Measurements from ENCODE around the gene DCPS.
"Not testable (repeated sequence)": the region's sequence is repeated elsewhere in the genome, so short reads cannot be mapped to it uniquely, and the experiment has no call there.

The DCPS gene

DNA sequence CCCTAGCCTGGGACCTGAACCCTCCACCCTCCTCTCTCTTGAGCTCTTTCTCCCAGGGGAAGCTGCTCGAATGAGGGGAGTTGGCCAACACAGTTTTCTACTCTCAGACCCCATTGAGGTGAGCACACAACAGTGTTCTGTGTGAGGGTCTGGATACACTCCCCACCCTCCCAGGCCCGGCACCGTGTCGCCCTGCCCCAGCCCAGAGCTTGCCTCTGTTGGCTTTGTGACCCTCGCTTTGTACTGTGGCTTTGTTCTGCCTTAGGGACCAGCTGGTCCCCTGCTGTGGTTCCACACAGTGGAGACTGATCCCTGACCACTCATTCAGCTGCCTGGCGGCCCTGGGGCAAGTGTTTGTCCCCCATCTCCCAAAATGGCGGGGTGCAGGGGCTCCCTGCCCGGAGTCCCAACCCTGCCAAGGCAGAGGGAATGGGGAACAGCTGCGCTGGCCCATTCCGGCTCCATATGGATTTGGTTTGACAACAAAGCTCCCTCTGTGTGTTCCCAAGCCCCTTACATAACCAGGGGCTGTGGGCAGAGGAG lies 59.9 kb downstream of the DCPS start:
- no peak for DNase-seq (ENCODE audit: low spot score)
- TF ChIP-seq, protein P1, sequence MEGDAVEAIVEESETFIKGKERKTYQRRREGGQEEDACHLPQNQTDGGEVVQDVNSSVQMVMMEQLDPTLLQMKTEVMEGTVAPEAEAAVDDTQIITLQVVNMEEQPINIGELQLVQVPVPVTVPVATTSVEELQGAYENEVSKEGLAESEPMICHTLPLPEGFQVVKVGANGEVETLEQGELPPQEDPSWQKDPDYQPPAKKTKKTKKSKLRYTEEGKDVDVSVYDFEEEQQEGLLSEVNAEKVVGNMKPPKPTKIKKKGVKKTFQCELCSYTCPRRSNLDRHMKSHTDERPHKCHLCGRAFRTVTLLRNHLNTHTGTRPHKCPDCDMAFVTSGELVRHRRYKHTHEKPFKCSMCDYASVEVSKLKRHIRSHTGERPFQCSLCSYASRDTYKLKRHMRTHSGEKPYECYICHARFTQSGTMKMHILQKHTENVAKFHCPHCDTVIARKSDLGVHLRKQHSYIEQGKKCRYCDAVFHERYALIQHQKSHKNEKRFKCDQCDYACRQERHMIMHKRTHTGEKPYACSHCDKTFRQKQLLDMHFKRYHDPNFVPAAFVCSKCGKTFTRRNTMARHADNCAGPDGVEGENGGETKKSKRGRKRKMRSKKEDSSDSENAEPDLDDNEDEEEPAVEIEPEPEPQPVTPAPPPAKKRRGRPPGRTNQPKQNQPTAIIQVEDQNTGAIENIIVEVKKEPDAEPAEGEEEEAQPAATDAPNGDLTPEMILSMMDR (IDR thresholded peaks at IDR 0.05; ENCODE audit: extremely low read depth, missing control alignments): no peak

DNA sequence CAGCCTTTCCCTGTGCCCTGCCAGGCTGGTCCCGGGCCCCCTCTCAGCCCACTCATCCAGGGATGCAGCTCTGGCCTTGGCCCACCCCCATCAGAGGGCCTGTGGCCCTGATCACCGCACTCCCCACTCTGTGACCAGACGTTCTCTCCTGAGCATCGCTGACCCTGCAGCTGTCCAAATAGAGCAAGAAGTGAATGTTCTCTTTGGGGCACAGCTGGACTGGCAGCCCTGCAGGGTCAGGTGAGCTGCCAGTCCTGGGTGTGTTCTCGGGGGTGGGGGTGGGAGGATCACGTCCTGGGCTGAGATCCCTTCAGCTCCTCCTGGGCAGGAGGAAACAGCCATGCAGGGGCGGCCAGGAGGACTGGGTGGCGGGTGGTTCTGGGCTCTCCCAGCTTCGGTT lies 60.9 kb downstream of the DCPS start:
- DNase-seq (ENCODE audit: low spot score): not testable (repeated sequence)

DNA sequence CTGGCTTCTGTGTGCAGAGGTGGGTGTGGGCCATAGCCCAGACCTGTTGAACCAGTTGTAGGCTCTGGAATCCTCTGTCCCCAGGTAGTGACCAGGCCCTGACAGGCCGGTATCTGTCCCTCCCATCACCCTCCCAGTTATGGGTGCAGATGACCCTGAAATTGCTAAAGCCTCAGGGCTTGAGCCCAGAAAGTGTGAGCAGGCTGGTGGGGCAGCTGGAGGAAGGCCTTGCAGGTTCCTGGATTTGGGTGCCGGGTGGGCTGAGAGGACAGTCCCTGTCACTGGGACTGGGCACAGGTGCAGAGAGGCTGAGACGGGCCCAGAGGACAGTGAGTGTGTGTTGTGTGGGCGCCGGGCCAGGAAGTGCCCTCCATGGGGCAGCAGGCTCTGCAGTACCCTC lies 61.6 kb downstream of the DCPS start:
- not testable (repeated sequence) for DNase-seq (ENCODE audit: low spot score)

DNA sequence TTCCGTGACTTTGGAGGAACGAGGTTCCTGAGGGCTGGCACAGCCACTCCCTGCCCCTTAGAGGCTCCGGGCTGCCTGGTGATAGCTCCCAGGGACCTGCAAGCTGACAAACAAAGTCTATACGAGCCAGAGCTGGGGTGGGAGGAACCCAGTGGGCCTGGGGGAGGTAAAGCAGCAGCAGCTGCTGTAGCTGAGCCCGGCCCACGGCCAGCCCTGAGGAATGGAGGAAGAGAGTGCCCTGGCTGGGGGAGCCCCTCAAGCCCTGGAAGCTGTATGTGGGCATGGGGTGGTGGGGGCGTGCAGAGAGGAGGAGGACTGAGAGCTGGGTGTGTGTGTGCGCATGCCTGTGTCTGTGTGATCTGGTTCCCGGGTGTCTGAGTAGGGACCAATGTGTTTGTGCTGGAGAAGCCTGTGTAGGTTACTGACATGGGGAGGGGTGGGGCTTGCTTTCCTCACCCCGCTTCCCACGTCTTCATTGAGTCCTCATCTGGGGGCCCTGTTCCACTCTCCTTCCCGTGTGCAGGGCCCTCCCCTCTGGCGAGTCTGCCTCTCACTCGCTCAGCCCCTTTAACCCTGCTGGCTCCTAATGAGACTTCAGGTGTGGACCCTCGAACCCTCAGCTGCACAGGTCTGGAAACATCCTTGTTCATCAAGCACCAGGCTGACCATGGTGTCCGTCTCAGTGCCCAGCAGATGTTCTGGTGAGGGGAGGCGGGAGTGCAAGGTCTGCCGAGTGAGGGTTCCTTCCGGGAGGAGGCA lies 62.4 kb downstream of the DCPS start:
- TF ChIP-seq, protein P1 (IDR thresholded peaks at IDR 0.05; ENCODE audit: extremely low read depth, missing control alignments): no peak
- DNase-seq (ENCODE audit: low spot score): no peak

DNA sequence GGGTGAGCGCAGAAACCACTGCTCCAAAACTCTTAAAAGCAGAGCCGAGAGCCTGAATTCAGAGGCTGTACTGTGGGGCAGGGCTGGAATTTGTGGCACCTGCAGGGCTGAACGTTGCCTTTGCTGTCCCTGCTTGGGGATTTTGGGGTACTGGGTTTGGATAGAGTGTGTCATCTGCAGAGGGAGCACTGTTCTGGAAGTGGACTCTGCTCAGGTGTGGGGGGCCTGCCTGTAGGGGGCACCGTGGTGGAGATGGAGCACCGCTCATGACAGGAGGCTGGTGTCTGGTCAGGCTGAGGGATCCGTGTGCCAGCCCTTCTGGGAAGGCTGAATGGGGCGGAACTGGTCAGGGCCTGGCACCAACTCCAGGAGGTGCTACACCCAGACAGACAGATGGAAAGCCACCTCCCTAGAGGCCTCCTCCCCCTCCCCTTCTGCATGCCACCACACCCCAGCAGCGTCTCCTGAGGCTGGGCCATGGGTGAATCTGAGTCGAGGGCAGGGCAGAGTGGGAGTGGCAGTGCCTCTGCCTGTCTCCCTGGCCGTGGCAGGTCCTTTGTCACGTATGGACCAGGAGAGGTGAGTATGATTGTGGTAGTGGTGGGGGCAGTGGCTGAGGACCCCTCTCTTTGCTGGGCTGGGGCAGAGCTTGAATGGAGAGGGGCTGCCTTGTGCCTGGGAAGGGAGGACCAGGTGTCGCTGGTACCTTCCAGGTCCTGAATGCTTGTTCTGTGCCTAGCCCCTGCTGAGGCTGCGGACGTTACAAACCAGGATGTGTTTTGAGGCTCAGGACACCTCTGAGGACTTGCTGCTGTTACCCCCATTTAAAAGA lies 63.2 kb downstream of the DCPS start:
- not testable (repeated sequence) for DNase-seq (ENCODE audit: low spot score)

DNA sequence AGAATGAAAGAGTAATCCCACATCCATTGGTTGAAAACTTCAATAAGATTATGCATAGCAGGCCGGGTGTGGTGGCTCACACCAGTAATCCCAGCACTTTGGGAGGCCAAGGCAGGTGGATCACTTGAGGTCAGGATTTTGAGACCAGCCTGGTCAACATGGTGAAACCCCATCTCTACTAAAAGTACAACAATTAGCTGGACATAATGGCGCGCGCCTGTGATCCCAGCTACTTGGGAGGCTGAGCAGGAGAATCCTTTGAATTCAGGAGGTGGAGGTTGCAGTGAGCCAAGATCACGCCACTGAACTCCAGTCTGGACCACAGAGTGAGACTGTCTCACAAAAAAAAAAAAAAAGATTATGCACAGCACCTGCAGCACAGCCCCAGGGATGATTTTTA lies 63.9 kb downstream of the DCPS start:
- DNase-seq (ENCODE audit: low spot score): not testable (repeated sequence)

DNA sequence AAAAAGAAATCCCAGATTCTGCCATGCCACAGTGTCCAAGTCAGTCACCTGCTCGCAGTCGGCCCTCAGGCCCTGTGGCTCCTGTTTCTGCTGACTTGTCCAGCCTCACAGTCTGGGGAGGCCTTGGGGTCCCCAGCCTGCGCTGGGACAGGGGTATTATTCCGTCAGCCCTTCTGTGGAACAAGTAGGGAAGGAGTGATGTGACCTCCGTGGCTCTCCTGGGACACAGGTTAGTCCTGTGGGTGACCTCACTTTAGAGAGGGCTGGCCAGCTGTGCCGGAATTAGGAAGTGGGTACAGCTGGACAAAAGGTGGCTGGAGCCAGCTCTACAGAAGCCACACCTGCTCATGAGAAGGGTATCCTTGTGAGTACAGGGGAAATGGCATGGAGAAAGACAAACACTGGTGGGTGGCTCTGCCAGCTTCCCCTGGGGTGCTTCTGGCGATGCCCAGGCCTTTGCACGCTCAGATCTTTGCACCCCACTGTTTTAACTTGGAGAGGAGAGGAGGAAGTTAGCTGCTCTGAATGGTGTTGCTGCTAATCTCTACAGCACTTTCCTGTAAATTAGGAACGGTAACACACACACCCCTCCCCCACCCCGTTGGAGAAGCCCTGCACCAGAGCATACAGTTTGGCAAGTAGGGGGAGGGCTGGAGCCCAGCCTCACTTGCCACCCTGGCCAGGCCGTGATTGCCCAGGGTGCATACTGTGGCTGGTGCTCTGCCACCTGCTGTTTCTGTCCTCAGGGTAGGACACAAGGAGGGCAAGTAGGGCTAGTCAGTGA lies 64.7 kb downstream of the DCPS start:
- DNase-seq (ENCODE audit: low spot score): not testable (repeated sequence)

DNA sequence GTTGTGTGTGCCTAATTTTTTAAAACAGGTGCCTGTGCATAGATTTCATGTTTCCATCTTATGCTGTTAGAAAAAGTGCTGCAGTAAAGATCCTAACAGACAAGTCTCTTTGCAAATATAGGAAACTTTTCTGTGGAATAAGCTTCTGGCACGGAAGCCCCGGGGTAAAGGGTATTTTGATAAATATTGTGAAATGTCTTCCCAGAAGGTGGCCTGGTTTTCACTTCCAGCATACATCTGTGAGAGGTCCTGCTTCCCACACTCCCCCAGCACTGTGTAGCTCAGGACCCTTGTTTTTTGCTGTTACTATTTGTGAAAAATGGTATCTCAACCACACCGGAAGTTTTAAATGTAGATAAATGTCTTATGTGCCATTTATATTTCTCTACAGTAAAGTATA lies 66.2 kb downstream of the DCPS start:
- TF ChIP-seq, protein P1 (IDR thresholded peaks at IDR 0.05; ENCODE audit: extremely low read depth, missing control alignments): no peak
- no peak for DNase-seq (ENCODE audit: low spot score)

DNA sequence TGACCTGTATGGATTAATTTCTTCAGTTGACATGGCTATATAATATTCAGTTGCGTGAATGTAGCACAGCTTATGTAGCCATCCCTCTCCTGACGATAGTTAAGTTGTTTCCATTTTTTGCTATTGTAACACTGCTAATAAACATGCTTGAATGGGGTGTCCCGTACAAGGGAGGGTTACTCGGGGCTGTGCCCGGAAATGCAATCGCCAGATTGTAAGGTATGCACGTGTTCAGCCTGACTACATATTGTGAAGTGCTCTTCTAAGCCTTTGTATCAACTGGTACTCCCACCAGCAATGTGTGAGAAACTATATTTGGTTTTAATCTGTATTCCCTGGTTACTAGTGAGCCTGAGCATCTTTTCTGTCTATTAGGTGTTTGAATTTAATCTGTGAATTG lies 67.7 kb downstream of the DCPS start:
- TF ChIP-seq, protein P1 (IDR thresholded peaks at IDR 0.05; ENCODE audit: extremely low read depth, missing control alignments): no peak

DNA sequence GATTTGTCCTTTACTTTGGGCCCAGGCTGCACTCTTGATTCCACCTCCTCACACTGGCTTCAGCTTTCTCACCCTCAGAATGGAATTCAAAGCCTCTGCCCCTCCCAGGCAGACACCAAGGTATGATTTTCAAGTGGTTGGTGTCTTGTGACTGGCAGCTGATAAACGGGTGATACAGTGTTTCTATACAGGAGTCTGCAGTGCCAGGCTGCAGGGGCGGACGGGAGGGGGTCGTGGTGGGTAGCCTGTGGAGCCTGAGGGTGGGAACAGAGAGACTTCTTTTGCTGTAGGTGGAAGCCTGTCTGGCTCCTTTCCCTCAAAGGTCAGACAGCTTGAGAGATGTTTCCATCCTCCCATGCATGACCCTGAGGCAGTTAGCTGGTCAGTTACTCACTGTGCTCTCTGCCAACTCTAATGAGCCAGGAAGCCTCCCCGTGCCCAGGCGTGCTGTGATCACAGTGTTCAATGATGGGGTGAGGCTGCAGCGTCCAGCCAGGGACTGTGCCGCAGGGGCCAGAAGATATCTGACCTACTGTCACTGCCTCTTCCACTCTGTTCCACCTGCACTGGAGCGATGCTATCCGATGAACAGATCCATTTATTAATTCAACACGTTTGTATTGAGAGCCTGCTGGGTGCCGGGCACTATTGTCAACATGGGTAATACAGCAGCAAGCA lies 69.7 kb downstream of the DCPS start:
- DNase-seq (ENCODE audit: low spot score): not testable (repeated sequence)

More for the DNA sequence above, 67.7 kb downstream of the DCPS start:
- no peak for DNase-seq (ENCODE audit: low spot score)

DNA sequence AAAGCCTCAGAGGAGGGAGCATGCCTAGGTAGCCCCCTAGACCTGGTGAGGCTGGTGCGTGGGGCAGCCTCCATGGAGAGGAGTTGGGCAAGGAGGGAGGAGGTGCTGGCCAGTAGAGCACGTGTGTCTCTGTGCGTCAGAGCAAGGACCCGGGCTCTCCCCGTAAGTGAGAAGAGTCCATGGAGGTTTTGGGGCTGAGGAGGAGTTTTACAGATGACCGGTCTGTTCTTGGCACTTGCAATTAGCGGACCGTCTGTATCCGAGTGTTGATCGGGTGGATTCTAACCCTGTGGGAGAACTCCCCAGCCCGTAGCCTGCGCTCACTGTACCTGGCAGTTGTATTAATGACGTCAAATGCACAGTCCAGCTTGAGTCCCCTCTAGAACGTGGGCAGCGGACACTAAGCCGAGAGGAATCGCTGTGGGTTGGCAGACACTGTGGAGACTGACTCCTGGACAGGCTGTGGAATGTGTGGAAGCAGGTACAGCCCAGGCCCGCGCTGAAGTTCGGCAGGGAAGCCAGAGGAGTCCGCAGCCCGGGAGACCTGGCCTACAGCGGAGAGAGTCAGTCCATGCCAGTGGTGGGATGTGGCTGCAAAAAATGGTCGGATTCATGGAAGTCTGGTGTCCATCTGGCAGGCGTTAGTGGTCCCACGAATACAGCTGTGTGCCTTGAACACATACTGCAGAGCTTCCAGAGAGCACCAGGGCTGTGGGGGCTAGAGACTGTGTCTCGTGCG lies 70.9 kb downstream of the DCPS start:
- not testable (repeated sequence) for DNase-seq (ENCODE audit: low spot score)

Measured in GM20000 (cell line).